ENCODE results near the gene ISL1. TPM values are rescaled to one million over a fixed set of nuclear protein-coding genes. Genes with fewer than 3 reads are reported as not detected.

ISL1 gene
- total and polyA plus RNA-seq, 2 of the 8 experiments (the other 6 are each of a cell fraction or from before 2014, with no cell fraction given), result 0.05 to 0.19 TPM

DNA sequence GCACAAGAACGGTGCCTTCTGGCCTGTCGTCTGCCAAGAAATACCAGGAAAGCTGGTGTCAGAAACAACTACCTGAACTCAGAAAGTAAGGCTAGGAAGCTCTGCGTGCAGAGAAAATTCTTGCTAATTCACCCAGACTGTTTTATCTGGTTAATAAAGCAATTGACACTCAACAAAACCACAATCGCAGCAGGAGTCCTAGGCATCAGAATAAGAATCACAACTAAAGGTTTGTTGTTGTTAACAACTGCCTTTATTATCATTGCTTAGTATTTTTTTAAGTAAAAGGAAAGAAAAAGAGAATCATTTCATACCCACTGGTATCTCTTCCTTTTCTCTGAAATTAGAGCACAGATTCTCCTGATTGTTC lies 3.9 kb upstream of the ISL1 start (continued):
- TF ChIP-seq CHD7 (IDR thresholded peaks at IDR 0.05; ENCODE audit: insufficient replicate concordance, low read length), result peak; percentile 41

Data from H1 (cell line).